Measurements from ENCODE around the gene SLC9A3.

SLC9A3 gene

DNA sequence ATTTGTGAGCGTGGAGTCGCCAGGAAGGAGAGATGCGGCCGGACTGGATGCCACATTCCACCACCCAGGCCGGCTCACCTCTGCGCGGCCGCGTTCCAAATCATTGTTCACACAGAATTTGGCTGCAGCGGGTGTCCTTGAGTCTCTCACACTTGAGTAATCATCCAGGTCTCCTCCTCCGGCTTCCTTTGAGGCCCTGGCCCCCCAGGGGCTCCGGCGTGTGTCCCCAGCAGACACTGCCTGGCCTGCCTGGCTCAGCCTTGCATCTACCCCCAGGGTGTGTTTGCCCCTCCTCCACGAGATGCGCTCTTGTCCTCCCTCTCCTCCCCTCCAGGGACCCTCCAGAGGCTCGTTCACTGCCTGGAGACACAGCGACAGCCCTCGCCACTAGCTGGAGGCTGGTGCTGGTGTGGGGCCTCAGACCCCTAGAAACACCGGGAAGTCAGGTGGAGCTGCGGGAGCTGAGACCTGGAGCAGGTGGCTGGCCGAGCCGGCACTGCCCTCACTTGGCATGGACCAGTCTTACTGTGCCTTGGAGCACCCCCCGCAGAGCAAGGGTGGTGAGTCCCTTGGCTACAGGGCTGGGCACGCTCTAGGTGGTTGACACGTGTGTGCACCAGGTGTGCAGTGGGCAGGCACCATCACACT is 7.0 kb upstream of the SLC9A3 start:
- no peak for DNase-seq (ENCODE audit: low read depth)
- TF ChIP-seq, protein P1, sequence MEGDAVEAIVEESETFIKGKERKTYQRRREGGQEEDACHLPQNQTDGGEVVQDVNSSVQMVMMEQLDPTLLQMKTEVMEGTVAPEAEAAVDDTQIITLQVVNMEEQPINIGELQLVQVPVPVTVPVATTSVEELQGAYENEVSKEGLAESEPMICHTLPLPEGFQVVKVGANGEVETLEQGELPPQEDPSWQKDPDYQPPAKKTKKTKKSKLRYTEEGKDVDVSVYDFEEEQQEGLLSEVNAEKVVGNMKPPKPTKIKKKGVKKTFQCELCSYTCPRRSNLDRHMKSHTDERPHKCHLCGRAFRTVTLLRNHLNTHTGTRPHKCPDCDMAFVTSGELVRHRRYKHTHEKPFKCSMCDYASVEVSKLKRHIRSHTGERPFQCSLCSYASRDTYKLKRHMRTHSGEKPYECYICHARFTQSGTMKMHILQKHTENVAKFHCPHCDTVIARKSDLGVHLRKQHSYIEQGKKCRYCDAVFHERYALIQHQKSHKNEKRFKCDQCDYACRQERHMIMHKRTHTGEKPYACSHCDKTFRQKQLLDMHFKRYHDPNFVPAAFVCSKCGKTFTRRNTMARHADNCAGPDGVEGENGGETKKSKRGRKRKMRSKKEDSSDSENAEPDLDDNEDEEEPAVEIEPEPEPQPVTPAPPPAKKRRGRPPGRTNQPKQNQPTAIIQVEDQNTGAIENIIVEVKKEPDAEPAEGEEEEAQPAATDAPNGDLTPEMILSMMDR (IDR thresholded peaks at IDR 0.05; ENCODE audit: insufficient read depth, low read depth, low read length, missing control alignments): no peak
- H3K4me3 ChIP-seq (ENCODE audit: low read depth, low read length): no peak overlapping the region

DNA sequence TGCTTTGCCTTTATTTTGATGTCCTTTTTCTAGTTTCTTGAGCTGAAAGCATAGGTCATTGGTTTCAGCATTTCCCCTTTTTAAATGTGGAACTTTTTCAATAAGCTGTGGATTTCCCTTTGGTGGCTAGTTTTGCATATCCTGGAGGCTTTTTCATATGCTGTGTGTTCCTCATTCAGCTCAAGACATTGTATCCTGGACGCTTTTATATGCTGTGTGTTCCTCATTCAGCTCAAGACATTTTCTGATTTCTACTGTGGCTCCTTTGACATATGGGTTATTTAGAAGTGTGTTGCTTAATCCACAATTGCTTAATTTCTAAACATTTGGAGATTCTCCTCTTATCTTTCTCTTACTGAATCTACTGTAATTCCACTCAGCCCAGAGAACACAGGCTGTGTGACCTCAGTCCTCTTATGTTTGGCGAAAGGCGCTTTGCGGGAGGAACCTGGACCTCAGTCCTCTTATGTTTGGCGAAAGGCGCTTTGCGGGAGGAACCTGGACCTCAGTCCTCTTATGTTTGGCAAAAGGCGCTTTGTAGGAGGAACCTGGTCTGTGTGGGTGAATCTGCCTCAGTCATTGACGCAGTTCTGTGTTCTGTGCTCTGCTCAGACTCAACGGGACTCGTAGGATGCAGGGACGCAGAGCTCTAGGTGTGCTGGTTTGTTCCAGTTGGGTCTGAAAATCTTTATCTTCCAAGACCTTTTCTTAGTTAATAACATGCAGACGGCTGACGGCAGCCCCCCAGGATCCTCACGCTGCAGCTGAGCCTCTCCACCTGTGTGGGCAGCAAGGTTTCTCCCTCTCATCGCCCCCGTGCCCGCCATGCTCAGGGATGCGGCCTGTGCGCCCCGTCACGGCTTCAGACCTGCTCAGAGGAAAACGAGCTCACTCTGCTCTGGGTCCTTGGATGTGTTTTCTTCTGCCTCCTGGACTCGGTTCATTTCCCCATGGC is 6.0 kb upstream of the SLC9A3 start:
- TF ChIP-seq, protein P1 (IDR thresholded peaks at IDR 0.05; ENCODE audit: insufficient read depth, low read depth, low read length, missing control alignments): no peak
- no peak overlapping the region for H3K4me3 ChIP-seq (ENCODE audit: low read depth, low read length)
- peak; percentile 21 for DNase-seq (ENCODE audit: low read depth)

DNA sequence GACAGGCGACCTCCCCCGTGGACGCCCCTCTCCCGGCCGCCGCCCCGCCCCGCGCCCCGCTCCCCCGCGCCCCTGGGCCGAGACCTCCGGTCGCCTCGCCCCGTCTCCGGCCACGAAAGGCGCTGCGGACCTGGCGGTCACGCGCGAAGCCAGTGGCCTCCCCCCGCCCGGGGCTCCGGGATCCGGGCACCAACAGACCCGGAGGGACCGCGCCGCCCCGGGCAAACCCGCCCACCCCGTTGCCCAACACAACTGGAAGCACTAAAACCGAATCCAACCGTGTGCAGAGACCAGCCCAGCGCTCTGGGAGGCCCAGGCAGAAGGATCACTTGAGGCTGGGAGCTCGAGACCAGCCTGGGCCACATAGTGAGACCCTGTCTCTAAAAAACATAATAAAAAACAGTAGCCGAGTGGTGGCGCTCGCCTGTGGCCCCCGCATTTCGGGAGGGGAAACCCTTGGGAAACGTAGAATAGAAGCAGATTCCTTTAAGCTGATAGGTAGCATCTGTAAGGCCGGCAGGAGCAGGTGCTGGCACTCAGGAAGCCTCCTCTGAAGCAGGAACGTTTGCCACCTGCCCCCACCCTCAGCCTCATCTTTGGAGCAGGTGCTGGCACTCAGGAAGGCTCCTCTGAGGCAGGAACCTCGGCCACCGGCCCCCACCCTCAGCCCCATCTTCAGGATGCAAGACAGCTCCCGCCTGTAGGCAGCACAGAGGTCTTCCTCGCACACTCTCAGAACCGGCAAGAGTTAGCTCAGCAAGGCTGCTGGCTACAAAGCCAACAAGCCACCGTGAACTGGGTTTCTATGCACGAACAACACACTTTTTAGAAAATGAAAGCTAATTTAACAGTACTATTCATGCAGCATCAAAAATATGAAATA is 4.6 kb upstream of the SLC9A3 start:
- peak; percentile 25 for DNase-seq (ENCODE audit: low read depth)
- no peak overlapping the region for H3K4me3 ChIP-seq (ENCODE audit: low read depth, low read length)
- TF ChIP-seq, protein P1 (IDR thresholded peaks at IDR 0.05; ENCODE audit: insufficient read depth, low read depth, low read length, missing control alignments): no peak

DNA sequence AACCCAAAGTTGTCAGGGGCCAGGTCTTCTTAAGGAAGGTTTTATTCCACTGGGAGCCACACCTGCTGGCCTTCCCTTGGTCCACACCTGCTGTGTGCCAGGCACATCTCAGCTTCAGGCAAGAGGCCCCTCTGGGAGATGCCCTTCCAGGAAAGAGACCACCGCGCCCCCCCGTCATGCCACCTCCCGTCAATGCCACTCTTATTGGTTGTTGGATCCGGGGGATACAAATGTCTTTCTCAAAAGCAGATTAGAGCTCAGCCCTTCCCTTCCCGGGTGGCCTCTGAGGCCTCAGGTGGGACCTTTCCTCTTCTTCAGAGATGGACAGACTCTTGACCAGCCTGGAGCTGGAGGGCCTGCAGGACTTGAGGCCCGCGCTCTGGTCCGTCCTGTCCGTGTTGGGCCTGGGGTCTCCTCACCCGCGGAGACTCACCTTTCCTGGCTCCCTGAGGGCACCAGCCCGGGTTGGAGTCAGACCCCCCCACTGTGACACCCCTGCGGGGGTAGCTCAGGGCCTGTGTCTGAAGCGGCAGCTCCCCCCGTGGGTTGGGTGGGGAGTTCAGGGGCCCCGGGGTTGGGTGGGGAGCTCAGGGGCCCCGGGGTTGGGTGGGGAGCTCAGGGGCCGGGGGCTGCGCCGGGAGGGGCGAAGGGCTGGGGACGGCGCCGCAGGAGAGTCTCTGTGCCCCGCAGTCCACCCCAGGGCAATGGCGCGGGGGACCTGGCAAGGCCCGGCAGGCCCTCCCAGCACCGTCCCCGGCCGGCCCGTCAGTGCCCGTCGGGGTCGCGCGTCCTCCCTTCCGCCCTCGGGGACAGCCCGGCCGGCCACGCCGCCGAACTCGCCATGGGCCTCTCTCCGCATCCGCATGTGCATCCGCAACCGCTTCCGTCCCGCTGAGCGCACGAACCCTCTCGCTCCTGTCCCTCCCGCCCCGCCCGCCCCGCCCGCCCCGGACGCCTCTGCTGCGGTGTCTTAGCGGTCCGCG is 3.7 kb upstream of the SLC9A3 start:
- DNase-seq (ENCODE audit: low read depth): no peak
- no peak overlapping the region for H3K4me3 ChIP-seq (ENCODE audit: low read depth, low read length)
- TF ChIP-seq, protein P1 (IDR thresholded peaks at IDR 0.05; ENCODE audit: insufficient read depth, low read depth, low read length, missing control alignments): no peak

DNA sequence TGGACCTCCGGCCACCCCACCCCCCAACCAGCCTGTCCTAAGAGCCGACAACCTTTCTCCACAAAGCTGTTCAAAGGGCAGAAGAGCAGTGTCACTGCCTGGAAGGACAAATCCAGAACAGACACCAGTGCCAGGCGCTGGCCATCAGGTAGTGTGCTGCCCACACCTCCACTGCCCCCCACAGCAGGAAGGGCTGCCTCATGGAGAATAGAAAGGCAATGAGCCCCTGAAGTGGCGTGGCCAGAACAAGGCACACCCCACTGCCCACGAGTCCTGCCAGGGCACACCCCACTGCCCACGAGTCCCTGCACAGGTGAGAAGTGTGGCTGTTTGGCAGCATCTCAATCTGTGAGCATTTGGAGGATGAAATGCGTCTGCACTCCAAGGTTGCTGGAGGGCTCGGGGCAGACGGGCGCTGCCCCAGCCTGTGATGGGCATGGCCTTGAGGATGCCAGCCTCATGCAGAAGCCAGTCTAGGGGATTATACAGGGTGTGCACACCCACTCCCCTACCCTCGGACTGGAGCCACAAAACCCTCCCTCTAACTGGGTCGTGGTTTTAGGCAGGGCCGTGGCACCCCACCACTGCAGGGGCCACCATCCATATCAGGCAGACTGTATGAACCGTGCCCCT is 2.3 kb upstream of the SLC9A3 start:
- DNase-seq (ENCODE audit: low read depth): no peak
- no peak overlapping the region for H3K4me3 ChIP-seq (ENCODE audit: low read depth, low read length)
- TF ChIP-seq, protein P1 (IDR thresholded peaks at IDR 0.05; ENCODE audit: insufficient read depth, low read depth, low read length, missing control alignments): no peak

Measured in GM12865 (cell line).